Activated CD8-positive, alpha-beta T cell treated with anti-CD3 and anti-CD28 coated beads for 36 hours (primary cell): ENCODE measurements around the gene CACHD1. TPM values are rescaled to one million over a fixed set of nuclear protein-coding genes. Genes with fewer than 3 reads are reported as not detected.

Experiments used
- ATAC-seq: fragments of 200-7000 bp; cut with Tn5 transposase; one replicate; pipeline ENCODE4 v1.10.0; 2021; ENCODE audit warnings: mild to moderate bottlenecking, moderate library complexity
- CTCF ChIA-PET: fragments of 350-600 bp; sonication (Branson Sonifier 250); formaldehyde crosslinking; loops from one replicate; lab custom pipeline; 2021; ENCODE audit warnings: antibody characterized with exemption; lab: Charles Lee
- POLR2A ChIA-PET: fragments of 350-600 bp; sonication (Branson Sonifier 250); formaldehyde crosslinking; loops from one replicate; lab custom pipeline; 2021; ENCODE audit warnings: antibody characterized with exemption; lab: Charles Lee
- DNase-seq: peaks from one replicate; pipeline ENCODE4 v3.0.0-alpha.2; 2020
- H3K27ac Mint-ChIP-seq: one replicate; pipeline ENCODE4 v1.8.0; 2021; ENCODE audit warnings: mild to moderate bottlenecking, mixed read lengths
- H3K27me3 Mint-ChIP-seq: one replicate; pipeline ENCODE4 v1.8.0; 2021; ENCODE audit warnings: mixed read lengths
- H3K36me3 Mint-ChIP-seq: one replicate; pipeline ENCODE4 v1.8.0; 2021; ENCODE audit warnings: low read depth, mixed read lengths
- H3K4me1 Mint-ChIP-seq: one replicate; pipeline ENCODE4 v1.8.0; 2021; ENCODE audit warnings: low read depth, mixed read lengths
- H3K4me3 Mint-ChIP-seq: one replicate; pipeline ENCODE4 v1.8.0; 2021; ENCODE audit warnings: mild to moderate bottlenecking, moderate library complexity, mixed read lengths
- H3K9me3 Mint-ChIP-seq: one replicate; pipeline ENCODE4 v1.8.0; 2021; ENCODE audit warnings: mixed read lengths
- intact Hi-C: fragments of 100-400 bp; cut with micrococcal nuclease; formaldehyde crosslinking; loops from one replicate; pipeline ENCODE4 v1.10.0; 2022
- total RNA-seq, 2 experiments: library from RNA; stranded (reverse); gene quantifications; one replicate each; pipeline ENCODE4 v1.2.3, GENCODE V29; 2021
- TF ChIP-seq, protein P1 (sequence below): fragments of 200-600 bp; IDR thresholded peaks from one replicate; pipeline ENCODE4 v1.8.0; 2022; ENCODE audit warnings: antibody characterized with exemption, mild to moderate bottlenecking

The CACHD1 gene
- total RNA-seq, 2 experiments from 2014 or later: 2.2 to 2.5 TPM

GRCh38 chr1:64513545-64513944 lies 43.6 kb downstream of the CACHD1 start:
- Mint-ChIP-seq H3K27ac (no peak overlapping the region), H3K4me1 (peaks cover 10% of the 10 kb centered on the region), H3K9me3 (no peaks in the 10 kb centered on the region), H3K27me3 (no peaks in the 10 kb centered on the region), H3K4me3 (no peak overlapping the region), H3K36me3 (no peaks in the 10 kb centered on the region)
- intact Hi-C loops: no loop called here
- CTCF ChIA-PET: interaction anchor here (0.9 kb wide), 1 partner anchor 23 kb away, joined by 3 read pairs; no protein-coding TSS in a partner anchor
- POLR2A ChIA-PET: no interaction called here
- TF ChIP-seq, protein P1, sequence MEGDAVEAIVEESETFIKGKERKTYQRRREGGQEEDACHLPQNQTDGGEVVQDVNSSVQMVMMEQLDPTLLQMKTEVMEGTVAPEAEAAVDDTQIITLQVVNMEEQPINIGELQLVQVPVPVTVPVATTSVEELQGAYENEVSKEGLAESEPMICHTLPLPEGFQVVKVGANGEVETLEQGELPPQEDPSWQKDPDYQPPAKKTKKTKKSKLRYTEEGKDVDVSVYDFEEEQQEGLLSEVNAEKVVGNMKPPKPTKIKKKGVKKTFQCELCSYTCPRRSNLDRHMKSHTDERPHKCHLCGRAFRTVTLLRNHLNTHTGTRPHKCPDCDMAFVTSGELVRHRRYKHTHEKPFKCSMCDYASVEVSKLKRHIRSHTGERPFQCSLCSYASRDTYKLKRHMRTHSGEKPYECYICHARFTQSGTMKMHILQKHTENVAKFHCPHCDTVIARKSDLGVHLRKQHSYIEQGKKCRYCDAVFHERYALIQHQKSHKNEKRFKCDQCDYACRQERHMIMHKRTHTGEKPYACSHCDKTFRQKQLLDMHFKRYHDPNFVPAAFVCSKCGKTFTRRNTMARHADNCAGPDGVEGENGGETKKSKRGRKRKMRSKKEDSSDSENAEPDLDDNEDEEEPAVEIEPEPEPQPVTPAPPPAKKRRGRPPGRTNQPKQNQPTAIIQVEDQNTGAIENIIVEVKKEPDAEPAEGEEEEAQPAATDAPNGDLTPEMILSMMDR: no peak
- ATAC-seq: no peak
- no peak for DNase-seq

DNA sequence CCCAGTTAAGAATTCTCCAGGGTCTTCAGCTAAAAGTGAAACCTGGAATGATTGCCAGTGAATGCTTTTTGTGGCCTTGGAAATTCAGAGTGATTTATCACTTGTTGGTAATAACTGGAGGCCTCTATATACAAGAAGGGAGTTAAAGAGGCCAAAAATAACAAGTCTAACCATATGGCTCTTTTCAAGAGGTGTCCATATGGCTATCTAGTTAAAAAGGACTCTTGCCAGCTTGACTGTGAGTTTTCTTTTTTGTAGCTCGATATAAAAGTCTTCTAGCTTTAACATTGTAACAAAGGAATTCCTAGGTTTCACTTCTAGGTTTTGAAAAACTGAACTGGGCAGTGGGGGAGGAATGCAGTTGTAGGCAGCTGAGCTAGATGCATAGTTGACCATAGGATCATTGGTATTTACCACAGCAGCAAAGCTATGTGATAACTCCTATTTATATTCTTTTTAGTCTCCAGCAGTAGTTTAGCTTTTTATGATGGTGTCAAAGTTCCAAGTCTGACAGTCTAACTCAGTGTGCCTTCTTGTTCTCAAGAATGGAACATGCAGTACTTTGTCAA lies 44.4 kb downstream of the CACHD1 start:
- H3K27me3 Mint-ChIP-seq: no peaks in the 10 kb centered on the region
- POLR2A ChIA-PET: interaction anchor here (0.6 kb wide), 1 partner anchor 24 kb away, joined by 3 read pairs; no protein-coding TSS in a partner anchor
- no peak for DNase-seq
- no peaks in the 10 kb centered on the region for H3K9me3 Mint-ChIP-seq
- H3K27ac Mint-ChIP-seq: no peak overlapping the region
- no peak overlapping the region for H3K4me3 Mint-ChIP-seq
- CTCF ChIA-PET: interaction anchor here (0.9 kb wide), 1 partner anchor 24 kb away, joined by 3 read pairs; no protein-coding TSS in a partner anchor
- peaks cover 10% of the 10 kb centered on the region for H3K4me1 Mint-ChIP-seq
- TF ChIP-seq, protein P1: no peak
- intact Hi-C loops: no loop called here
- no peak for ATAC-seq
- no peaks in the 10 kb centered on the region for H3K36me3 Mint-ChIP-seq

- no peaks in the 10 kb centered on the region for H3K36me3 Mint-ChIP-seq
- H3K9me3 Mint-ChIP-seq: no peaks in the 10 kb centered on the region
- TF ChIP-seq, protein P1: no peak
- CTCF ChIA-PET: interaction anchor here (1.1 kb wide), 1 partner anchor 247 kb away, joined by 3 read pairs; no protein-coding TSS in a partner anchor
- DNase-seq (no peak), ATAC-seq (no peak)
- POLR2A ChIA-PET: no interaction called here
- H3K4me3 Mint-ChIP-seq: no peak overlapping the region
- H3K27me3 Mint-ChIP-seq: no peaks in the 10 kb centered on the region
- intact Hi-C loops: no loop called here
- H3K4me1 Mint-ChIP-seq: peaks cover 9% of the 10 kb centered on the region
- H3K27ac Mint-ChIP-seq: no peak overlapping the region
Measured at GRCh38 chr1:64515427-64515826, 45.5 kb downstream of the CACHD1 start.

DNA sequence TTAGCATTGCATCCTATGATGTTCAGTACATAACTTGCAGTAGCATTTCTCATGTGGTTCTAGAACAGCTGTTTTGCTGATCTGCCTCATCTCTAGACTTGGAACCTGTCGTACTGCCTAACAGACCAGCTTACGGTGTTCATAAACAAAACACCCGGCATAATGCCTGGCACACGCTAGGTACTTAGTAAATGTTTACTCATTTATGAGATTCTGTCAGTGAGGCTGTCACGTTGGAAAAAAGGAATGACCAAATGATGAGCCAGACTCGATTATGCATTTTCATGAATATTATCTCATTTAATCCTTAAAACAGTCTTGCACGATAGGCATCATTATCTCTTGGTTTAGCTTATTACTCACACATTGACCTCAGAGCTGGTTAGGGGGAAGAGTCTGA lies 46.4 kb downstream of the CACHD1 start:
- ChIA-PET CTCF (interaction anchor here (1.1 kb wide), 1 partner anchor 248 kb away, joined by 3 read pairs; no protein-coding TSS in a partner anchor), POLR2A (no interaction called here)
- Mint-ChIP-seq H3K27ac (no peak overlapping the region), H3K36me3 (no peaks in the 10 kb centered on the region), H3K4me1 (peaks cover 3% of the 10 kb centered on the region), H3K27me3 (no peaks in the 10 kb centered on the region), H3K9me3 (no peaks in the 10 kb centered on the region), H3K4me3 (no peak overlapping the region)
- no peak for ATAC-seq
- no peak for DNase-seq
- intact Hi-C loops: no loop called here
- TF ChIP-seq, protein P1: no peak

DNA sequence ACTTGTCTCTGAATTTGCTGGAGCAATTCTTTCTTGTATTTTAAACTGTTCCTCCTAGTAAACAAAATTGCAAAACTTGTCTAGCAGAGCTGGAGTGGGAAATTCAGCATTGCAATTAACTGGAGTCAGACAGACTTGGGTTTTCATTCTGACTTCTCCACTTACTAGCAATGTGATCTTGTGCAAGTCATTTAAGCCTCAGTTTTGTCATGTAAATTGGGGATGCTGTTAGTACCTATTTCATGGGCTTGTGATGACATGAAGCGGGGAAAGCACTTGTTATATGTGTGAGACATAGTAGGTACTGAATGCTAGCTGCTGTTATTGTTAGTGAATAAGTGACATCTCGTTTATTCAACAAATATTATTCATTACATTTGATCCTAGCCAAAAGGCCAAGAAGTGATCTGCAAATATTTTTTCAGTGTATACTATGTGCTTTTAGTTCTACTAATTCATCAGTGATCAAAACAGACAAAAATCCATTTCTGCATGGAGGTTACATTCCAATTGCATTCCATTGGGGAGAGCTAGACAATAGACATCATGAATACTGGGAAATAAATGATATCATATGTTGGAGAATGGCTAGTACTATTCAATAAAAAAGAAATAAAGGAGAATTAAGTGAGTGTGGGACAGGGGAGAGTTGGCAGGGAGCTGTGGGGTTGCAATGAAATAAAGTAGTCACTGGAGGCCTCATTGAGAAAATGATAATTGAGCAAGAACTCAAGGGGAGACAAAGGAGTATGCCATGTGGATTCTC lies 47.1 kb downstream of the CACHD1 start:
- no peak for ATAC-seq
- ChIA-PET POLR2A (no interaction called here), CTCF (interaction anchor here (1.0 kb wide), 1 partner anchor 15 kb away, joined by 3 read pairs; no protein-coding TSS in a partner anchor)
- DNase-seq: no peak
- no peak overlapping the region for H3K27ac Mint-ChIP-seq
- peaks cover 3% of the 10 kb centered on the region for H3K4me1 Mint-ChIP-seq
- no peaks in the 10 kb centered on the region for H3K36me3 Mint-ChIP-seq
- intact Hi-C loops: no loop called here
- H3K27me3 Mint-ChIP-seq: no peaks in the 10 kb centered on the region
- no peaks in the 10 kb centered on the region for H3K9me3 Mint-ChIP-seq
- no peak overlapping the region for H3K4me3 Mint-ChIP-seq
- TF ChIP-seq, protein P1: no peak
